Measurements from ENCODE around the gene ACACA. TPM values are rescaled to one million over a fixed set of nuclear protein-coding genes. Genes with fewer than 3 reads are reported as not detected.

The ACACA gene
- total RNA-seq, 1 donor from 2014 or later: 111 TPM

GRCh38 chr17:37327341-37328090 is 79.1 kb downstream of the ACACA start:
- peaks cover 13% of the 10 kb centered on the region for H3K36me3 Mint-ChIP-seq (ENCODE audit: insufficient read depth)
- DNase-seq (ENCODE audit: low spot score, unreplicated experiment): no peak
- H3K9me3 Mint-ChIP-seq (ENCODE audit: low read depth): no peaks in the 10 kb centered on the region
- no peaks in the 10 kb centered on the region for H3K27me3 Mint-ChIP-seq
- no peak for TF ChIP-seq CTCF (IDR thresholded peaks at IDR 0.05; ENCODE audit: unreplicated experiment)
- H3K4me3 Mint-ChIP-seq (ENCODE audit: low read depth): no peak overlapping the region
- peak overlapping the region; percentile 3 for H3K27ac Mint-ChIP-seq
- H3K4me1 Mint-ChIP-seq (ENCODE audit: low read depth): peaks cover 3% of the 10 kb centered on the region

GRCh38 chr17:37322826-37323561 is 83.6 kb downstream of the ACACA start:
- Mint-ChIP-seq H3K4me1 (ENCODE audit: low read depth) (peaks cover 3% of the 10 kb centered on the region), H3K36me3 (ENCODE audit: insufficient read depth) (peaks cover 8% of the 10 kb centered on the region), H3K27ac (peak overlapping the region; percentile 45), H3K4me3 (ENCODE audit: low read depth) (no peak overlapping the region), H3K27me3 (no peaks in the 10 kb centered on the region), H3K9me3 (ENCODE audit: low read depth) (no peaks in the 10 kb centered on the region)
- DNase-seq (ENCODE audit: low spot score, unreplicated experiment): no peak
- TF ChIP-seq CTCF (IDR thresholded peaks at IDR 0.05; ENCODE audit: unreplicated experiment): no peak

GRCh38 chr17:37322106-37322505 is 84.5 kb downstream of the ACACA start:
- DNase-seq (ENCODE audit: low spot score, unreplicated experiment): no peak
- peaks cover 8% of the 10 kb centered on the region for H3K36me3 Mint-ChIP-seq (ENCODE audit: insufficient read depth)
- H3K9me3 Mint-ChIP-seq (ENCODE audit: low read depth): no peaks in the 10 kb centered on the region
- H3K4me1 Mint-ChIP-seq (ENCODE audit: low read depth): no peaks in the 10 kb centered on the region
- H3K27ac Mint-ChIP-seq: no peak overlapping the region
- H3K4me3 Mint-ChIP-seq (ENCODE audit: low read depth): no peak overlapping the region
- H3K27me3 Mint-ChIP-seq: no peaks in the 10 kb centered on the region
- TF ChIP-seq CTCF (IDR thresholded peaks at IDR 0.05; ENCODE audit: unreplicated experiment): no peak

- Mint-ChIP-seq H3K36me3 (ENCODE audit: insufficient read depth) (peaks cover 15% of the 10 kb centered on the region), H3K4me3 (ENCODE audit: low read depth) (no peak overlapping the region), H3K27me3 (no peaks in the 10 kb centered on the region), H3K27ac (no peak overlapping the region), H3K9me3 (ENCODE audit: low read depth) (no peaks in the 10 kb centered on the region), H3K4me1 (ENCODE audit: low read depth) (no peaks in the 10 kb centered on the region)
- DNase-seq (ENCODE audit: low spot score, unreplicated experiment): no peak
- TF ChIP-seq CTCF (IDR thresholded peaks at IDR 0.05; ENCODE audit: unreplicated experiment): no peak
Observed at GRCh38 chr17:37318931-37319594, 87.6 kb downstream of the ACACA start.

GRCh38 chr17:37317867-37318266 is 88.8 kb downstream of the ACACA start:
- Mint-ChIP-seq H3K4me3 (ENCODE audit: low read depth) (no peak overlapping the region), H3K27me3 (no peaks in the 10 kb centered on the region), H3K27ac (peak overlapping the region; percentile 25), H3K4me1 (ENCODE audit: low read depth) (no peaks in the 10 kb centered on the region), H3K9me3 (ENCODE audit: low read depth) (no peaks in the 10 kb centered on the region), H3K36me3 (ENCODE audit: insufficient read depth) (peaks cover 13% of the 10 kb centered on the region)
- no peak for DNase-seq (ENCODE audit: low spot score, unreplicated experiment)
- no peak for TF ChIP-seq CTCF (IDR thresholded peaks at IDR 0.05; ENCODE audit: unreplicated experiment)
